Hematopoietic multipotent progenitor cell treated with erythropoietin and hydrocortisone succinate and interleukin-3 and kit ligand, for 4 days (in vitro differentiated cells): Measurements from ENCODE around the gene TSPAN5.
"Not testable (repeated sequence)": the region's sequence is repeated elsewhere in the genome, so short reads cannot be mapped to it uniquely, and the experiment has no call there.

Experiments
- DNase-seq: peaks from one replicate; pipeline ENCODE4 v3.0.0-alpha.2; 2015

Gene TSPAN5

GRCh38 chr4:98544141-98544817 lies 114.1 kb downstream of the TSPAN5 start:
- no peak for DNase-seq

- no peak for DNase-seq
These were observed 116.4 kb downstream of the TSPAN5 start for GRCh38 chr4:98542011-98542410.

GRCh38 chr4:98540803-98541202 lies 117.6 kb downstream of the TSPAN5 start:
- no peak for DNase-seq

GRCh38 chr4:98539741-98540140 lies 118.7 kb downstream of the TSPAN5 start:
- no peak for DNase-seq

DNA sequence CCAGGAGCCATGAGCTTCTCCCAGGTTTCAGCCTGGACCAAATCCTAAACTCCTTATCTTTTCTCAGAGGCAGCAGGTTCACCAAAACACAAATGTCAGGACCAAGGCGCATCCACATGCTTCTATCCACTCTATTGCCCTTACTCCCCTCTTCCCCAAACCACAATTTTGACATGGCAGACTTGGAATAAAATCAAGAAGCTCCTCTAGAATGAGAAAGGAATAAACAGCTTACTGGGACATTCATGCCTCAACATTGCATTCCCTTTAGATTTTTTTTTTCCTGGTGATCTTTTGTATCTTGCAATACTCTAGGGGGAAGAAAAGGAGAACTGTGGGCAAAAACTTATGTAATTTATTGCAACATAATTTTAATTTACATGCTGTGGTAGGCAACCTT lies 119.1 kb downstream of the TSPAN5 start:
- no peak for DNase-seq

DNA sequence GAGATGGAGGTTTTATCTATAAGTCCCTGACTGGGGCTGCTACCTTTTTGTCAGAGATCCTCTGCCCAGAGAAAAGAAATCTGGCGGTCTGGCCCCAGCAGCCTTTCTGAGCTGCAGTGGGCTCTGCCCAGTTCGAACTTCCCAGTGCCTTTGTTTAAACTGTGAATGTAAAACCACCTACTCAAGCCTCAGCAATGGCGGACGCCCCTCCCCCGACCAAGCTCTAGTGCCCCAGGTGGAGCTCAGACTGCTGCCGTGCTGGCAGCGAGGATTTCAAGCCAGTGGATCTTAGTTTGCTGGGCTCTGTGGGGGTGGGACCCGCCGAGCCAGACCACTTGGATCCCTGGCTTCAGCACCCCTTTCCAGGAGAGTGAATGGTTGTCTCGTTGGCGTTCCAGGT lies 121.8 kb downstream of the TSPAN5 start:
- no peak for DNase-seq

DNA sequence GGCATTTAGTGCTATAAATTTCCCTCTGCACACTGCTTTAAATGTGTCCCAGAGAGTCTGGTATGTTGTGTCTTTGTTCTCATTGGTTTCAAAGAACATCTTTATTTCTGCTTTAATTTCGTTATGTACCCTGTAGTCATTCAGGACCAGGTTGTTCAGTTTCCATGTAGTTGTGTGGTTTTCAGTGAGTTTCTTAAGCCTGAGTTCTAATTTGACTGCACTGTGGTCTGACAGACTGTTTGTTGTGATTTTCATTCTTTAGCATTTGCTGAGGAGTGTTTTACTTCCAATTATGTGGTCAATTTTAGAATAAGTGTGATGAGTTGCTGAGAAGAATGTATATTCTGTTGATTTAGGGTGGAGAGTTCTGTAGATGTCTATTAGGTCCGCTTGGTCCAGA lies 124.3 kb downstream of the TSPAN5 start:
- not testable (repeated sequence) for DNase-seq

DNA sequence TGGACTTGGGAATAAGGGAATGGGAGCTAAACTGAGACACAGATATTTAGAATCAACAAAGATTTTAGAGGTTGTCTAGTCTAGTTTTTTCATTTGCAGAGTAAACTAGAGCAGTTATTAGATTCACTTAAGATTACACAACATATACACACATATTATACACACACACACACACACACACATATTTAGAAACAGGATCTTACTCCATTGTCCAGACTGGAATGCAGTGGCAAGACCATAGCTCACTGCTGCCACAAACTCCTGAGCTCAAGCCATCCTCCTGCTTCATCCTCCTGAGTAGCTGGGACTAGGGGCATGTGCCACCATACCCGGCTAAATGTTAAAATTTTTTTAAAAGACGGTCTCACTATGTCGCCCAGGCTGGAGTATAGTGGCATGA lies 127.8 kb downstream of the TSPAN5 start:
- DNase-seq: no peak

- DNase-seq: no peak
These were observed 128.3 kb downstream of the TSPAN5 start for GRCh38 chr4:98529970-98530569.

DNA sequence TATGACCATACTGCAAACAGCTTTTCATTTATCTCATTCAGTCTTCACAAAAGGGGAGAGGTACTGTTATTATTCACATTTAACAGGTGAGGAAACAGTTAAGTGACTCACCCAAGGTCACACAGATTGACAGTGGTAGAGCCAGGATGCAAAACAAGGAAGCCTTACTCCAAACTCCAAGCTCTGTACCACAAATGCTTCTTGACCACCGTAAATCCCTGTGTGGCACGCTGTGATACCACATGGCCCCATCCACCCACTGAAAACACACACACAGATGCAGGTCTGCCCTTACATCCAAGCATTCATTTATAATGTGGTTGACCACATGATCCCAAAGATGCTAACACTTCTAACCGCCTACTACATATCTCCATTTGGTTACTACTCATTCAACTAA lies 129.5 kb downstream of the TSPAN5 start:
- no peak for DNase-seq

- DNase-seq: no peak
These were observed 130.7 kb downstream of the TSPAN5 start for GRCh38 chr4:98527534-98528269.

GRCh38 chr4:98524230-98524629 lies 134.2 kb downstream of the TSPAN5 start:
- no peak for DNase-seq

- DNase-seq: no peak
These were observed 135.6 kb downstream of the TSPAN5 start for GRCh38 chr4:98522636-98523395.

GRCh38 chr4:98522062-98522461 lies 136.3 kb downstream of the TSPAN5 start:
- no peak for DNase-seq

GRCh38 chr4:98521486-98521885 lies 136.9 kb downstream of the TSPAN5 start:
- no peak for DNase-seq

GRCh38 chr4:98519268-98519977 lies 139.0 kb downstream of the TSPAN5 start:
- peak; percentile 13 for DNase-seq

DNA sequence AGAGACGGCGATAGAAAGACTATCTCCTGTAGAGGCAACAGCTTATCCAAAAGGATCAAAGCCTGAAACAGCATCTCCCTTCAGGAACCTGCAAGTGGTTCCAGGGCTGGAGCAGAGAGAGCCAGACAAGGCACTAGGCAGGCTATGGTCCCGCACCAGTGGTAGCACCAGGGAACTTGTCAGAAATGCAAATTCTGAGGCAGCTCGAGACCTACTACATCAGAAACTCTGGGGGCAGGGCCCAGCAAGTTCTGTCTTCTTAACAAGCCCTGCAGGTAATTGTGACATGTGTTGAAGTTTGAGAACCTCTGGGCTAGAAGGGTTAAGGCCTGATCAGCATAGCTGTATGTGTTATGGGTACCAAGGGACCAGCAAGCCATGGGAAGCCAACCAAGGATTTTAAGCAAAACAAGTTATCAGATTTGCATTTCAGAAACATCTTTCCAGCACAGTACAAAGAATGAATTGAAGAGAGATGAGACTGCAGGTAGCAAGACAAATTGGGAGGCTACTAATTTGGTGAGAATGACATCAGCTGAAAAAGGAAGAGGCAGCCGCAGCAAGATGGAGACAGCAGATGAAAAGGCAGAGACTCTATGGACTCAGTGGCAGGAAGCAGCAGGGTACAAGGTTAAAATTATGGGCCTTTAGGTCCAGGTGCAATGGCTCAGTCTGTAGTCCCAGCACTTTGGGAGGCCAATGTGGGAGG lies 139.7 kb downstream of the TSPAN5 start:
- no peak for DNase-seq

DNA sequence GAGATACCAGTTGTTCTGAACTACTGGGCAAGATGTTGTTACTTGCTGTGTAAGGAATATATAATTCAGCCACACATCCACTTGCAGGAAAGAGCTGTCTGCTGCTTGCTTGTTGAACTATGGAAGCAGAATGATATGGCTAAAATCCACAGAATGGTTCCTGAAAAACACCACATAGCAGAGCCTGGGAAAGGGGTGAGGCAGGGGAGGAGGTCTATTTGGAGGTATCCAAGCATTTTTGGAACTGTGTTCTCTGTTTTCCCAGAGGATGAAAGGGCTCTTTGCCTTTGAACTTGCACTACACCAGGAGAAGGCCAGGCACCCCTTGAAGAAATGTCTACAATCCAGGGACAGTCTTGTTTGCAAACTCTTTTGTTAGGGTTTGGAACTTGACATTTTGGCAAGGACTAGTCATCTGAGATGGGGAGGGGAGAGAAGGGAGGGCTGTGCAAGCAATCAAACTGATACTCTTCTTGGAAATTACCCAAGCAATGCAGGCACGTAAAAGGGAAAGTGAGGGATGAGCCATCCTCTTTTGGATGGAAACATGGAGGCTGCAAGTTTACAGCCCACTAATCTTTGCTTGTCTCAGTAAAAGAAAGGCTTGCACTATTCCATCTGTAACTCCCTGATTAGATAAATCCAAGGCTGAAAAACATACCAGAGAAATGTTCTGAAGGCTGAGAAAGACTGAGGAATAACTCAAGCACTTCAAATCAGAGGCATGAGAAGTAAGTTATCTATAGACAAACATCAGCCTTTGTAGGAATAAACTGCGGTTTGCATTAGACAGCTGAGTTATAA lies 141.0 kb downstream of the TSPAN5 start:
- no peak for DNase-seq

- no peak for DNase-seq
These were observed 141.8 kb downstream of the TSPAN5 start for GRCh38 chr4:98516441-98517217.

DNA sequence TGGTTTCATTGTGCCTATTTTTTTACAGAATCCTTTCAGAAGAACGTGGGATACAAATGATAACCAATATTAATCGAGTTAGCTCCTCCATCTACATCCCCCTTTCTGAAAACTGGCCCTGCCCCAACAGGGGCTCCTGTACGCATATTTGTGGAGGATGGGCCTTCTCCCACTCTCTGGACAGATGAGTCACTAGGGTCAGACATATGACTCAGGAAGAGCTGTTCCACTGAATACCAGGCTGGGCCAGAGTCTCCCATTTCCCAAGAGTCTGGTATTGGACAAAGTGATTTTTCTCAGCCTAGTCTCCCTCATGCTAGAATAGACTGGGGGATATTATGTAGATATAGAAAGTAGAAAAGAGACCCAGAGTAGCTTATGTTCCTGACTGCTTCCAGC lies 142.4 kb downstream of the TSPAN5 start:
- no peak for DNase-seq

DNA sequence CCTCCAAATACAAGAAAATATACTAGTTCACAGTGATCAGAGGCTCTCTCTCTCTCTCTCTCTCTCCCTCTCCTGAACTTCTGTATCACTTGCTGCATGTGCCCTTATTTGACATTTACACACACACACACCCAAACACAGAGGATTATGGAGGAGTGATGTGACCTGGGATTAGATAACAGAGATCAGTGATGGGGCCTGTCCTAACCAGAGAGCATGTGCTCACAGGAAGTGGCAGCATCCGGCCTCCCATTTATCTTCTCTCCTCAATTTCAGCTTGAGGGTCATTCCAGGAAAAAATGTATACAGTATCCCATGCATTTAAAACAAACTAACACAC lies 143.0 kb downstream of the TSPAN5 start:
- peak; percentile 24 for DNase-seq
